Fibroblast of gingiva (primary cell): ENCODE measurements around the gene SLC25A1.
"Not testable (repeated sequence)": the region's sequence is repeated elsewhere in the genome, so short reads cannot be mapped to it uniquely, and the experiment has no call there.

Source experiments
- DNase-seq: peaks from one replicate; pipeline ENCODE4 v3.0.0-alpha.2; 2011; ENCODE audit warnings: low read depth

The SLC25A1 gene

GRCh38 chr22:19204640-19205039 lies 26.1 kb upstream of the SLC25A1 start:
- no peak for DNase-seq

DNA sequence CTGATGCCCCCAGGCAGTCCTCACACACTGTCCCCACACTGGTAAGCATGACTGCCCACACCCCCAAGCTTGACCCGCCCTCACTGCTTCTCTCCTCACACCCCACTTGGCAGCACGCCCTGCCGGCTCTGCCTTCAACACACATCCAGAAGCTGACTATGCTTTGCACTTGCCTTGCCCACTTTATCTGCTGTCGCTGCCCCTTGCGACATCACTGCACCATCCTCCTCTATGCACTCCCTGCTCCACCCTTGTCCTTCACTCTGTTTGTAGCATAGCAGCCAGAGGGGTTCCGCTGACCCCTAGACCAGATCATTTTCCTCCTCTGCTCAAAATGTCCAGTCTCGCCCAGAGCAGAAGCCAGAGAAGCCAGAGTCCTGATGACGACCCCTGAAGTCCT lies 25.3 kb upstream of the SLC25A1 start:
- no peak for DNase-seq

DNA sequence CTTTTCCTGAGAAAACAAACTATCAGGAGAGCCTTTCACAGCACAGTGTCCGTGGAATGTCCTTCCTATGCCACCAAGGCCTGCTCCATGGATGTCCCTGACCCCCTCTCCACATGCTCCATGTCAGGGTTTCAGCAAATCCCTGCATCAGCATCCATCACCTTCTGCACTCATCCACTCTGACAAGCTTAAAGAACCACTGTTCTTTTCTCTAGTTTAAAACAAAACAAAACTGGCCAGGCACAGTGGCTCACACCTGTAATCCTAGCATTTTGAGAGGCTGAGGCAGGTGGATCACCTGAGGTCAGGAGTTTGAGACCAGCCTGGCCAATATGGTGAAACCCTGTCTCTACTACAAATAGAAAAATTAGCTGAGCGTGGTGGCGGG lies 24.3 kb upstream of the SLC25A1 start:
- not testable (repeated sequence) for DNase-seq

DNA sequence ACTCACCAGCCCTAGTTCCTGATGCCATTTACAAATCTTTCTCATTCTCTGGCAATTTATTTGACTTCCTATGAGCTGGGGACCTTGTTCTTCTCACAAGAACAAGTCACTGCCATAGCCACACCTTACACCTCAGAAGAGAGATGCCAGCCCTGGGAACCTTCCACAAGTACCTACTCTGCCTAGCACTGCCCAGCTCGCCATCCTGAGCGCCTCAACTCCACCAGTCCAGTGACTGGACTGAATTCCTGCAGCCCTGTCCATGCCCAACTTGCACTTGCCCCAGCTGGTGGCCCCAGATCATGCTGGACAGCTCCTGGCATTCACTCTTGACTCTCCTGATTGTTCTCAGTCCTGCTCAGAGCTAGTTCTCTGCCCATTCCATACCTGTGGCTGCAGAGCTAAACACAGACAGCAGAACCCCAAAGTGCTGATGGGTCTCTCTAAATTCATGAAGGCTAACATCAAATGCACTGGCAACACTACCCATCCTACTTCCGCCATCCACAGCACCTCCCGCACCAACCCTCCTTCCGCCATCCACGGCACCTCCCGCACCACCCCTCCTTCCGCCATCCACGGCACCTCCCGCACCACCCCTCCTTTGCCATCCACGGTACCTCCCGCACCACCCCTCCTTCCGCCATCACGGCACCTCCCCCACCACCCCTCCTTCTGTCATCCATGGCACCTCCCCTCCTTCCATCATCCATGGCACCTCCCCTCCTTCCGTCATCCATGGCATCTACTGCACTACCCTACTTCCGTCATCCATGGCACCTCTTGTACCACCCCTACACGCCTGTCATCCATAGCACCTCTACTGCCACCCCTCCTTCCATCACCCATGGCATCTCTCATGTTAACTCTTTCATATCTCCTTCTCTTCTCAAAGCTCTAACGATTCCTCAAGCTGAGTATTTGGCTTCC lies 23.6 kb upstream of the SLC25A1 start:
- no peak for DNase-seq

- DNase-seq: no peak
These were observed 22.8 kb upstream of the SLC25A1 start for GRCh38 chr22:19201130-19201868.

DNA sequence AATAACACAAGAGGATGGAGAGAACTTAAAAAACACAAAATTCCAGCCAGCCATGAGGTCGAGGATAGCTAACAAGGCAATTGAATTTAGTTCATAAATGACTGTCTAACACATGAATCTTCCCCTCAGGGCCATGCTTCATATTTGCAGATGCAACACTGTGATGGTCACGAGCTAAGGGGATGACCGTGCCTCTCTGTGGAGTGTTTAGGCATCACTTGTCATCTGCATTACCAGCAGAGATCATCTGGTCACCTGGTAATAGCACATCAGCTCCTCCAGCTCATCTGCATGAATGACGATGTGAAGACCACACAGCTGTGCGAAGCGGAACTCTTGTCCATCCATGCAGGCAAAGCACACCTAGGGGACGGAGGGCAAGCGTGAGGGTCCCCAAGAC lies 20.9 kb upstream of the SLC25A1 start:
- DNase-seq: no peak

DNA sequence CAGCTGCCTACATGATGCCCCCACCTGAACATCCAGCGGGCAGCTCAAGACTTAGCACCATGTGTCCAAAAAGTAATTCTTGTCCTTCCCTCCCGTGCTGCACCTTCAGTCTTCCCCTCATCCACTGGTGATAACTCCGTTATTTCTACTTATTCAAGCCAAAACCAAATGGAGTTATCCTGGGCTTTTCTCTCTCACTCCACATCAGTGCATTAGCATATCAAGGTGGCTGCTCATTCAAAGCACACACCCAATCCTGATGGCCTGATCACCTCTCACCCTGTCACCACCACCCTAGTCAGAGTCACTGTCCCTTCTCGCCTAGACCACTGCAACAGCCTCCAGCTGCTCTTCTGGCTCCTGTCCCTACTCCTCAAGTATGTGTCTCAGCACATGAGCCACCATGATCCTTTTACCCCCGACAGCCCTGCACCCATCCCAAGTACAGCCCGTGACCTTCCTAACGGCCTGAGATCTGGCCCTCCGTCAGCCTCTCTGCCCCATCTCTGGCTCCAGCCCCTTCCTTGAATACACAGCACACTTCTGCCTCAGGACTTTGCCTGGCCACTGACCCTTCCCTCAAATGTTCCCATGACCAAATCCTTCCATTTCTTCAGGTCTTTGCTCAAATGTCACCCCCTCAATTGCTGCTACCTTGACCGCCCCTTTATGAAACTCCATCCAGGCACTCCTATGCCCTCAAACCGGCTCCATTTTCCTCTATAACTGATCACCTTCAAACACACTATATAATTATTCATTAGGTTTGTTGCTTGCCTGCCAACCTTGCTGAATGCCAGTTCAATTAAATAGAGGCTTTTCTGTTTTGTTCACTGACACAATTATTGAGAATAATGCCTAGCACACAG lies 19.7 kb upstream of the SLC25A1 start:
- no peak for DNase-seq

- DNase-seq: no peak
These were observed 18.5 kb upstream of the SLC25A1 start for GRCh38 chr22:19196841-19197612.

DNA sequence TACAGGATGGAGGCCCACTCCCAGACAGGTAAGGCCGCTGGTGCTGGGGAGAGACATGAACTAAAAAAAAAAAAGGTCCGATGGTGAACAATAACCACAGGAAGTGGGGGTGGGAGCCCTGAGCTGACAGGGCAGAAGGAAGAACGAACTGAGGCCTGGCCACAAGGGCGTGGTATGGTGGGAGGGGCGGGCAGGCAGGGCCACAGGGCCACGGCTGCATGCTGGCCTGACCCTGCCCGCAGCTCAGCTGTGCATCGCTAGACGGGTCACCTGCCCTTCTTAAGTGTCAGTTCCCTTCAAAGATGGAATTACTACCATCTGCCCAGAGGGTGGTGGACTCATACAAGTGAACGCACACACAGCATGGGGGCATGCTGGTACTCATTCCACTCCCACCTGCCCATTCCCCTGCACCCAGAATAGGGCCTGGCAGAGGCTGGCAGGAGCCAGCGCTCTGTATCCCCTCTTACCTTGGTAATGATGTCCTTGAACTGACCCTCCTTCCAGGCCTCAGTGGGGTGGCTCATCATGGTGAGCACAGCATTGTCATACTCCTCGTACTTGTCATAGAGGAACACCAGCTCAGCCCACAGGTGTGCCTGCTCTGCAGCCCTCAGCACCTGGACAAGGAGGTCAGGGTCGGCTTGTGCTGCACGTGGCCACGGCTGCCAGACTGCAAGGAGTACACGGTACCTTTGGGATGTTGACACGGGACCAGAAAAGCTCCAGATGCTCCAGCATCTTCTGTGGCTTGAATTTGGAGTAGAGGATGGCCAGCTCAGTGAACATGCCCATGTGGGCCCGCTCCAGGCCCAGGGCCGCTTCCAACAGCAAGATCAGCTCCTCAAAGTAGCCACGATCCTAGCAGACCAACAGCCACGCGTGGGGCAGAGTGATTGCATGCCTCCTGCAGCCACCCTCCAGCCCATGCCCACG lies 17.5 kb upstream of the SLC25A1 start:
- DNase-seq: no peak

- no peak for DNase-seq
These were observed 16.4 kb upstream of the SLC25A1 start for GRCh38 chr22:19194766-19195536.

DNA sequence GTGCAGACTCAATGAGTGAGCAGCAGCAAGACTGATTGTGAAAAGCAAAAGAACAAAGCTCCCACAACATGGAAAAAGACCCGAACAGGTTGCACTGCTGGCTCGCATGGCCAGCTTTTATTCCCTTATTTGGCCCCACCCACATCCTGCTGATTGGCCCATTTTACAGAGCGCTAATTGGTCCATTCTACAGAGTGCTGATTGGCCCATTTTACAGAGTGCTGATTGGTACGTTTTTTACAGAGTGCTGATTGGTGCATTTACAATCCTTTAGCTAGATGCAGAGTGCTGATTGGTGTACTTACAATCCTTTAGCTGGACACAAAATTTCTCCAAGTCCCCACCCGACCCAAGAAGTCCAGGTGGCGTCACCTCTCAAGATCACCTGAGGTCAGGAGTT lies 15.3 kb upstream of the SLC25A1 start:
- no peak for DNase-seq

GRCh38 chr22:19187716-19188563 lies 9.4 kb upstream of the SLC25A1 start:
- no peak for DNase-seq

DNA sequence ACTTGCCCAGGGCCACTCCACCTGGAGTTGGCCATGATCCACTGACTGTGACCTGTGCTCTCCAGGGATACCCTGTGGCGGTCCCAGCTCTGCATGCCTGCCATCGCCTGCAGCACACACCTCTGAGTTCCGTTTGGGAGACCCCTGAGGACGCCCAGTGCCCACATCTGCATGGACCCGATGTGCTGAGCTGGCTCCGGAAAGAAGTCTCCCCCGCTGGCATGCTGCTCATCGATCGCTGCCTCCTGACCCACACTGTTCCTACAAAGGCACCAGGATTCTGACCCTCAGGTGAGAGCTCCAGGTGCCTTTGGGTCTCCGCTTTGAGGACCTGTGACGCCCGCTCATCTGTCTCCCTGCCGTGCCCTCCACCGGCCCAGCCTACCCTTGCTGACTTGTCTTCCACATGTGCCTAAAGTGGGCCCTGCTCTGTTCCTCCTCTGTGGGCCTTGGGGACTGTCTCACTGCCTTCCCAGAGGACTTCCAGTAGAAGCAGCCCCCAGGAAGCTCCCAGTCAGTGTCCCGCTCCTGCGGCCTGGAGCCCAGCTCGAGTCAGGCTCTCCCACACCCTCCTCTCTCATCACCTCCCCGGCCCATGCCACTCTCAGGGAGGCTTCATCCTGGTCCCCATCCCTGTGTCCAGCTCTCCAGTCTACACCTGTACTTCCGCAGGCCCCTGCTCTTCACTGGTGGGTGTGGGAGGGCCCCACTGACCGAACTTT lies 5.9 kb upstream of the SLC25A1 start:
- DNase-seq: no peak

DNA sequence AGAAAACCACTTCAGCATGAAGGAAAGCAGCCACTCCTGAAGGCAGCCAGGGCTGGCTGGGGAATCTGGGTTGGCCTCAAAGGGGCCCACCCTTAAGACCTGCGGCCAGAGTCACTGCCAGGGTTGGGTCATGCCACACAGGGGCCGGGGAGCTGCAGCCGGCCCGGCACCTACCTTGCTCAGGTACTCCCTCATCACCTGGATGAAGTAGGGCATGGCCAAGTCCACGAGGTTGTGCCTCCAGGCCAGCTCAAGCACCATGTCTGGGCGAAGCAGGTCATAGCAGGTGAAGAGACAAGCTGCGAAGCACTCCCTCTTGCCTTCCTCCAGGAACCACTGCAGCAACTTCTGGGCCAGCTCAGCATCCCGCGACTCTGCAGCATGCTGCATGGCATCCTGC lies 4.7 kb upstream of the SLC25A1 start:
- DNase-seq: no peak

- DNase-seq: no peak
These were observed 4.1 kb upstream of the SLC25A1 start for GRCh38 chr22:19182472-19183157.

GRCh38 chr22:19181786-19182471 lies 3.4 kb upstream of the SLC25A1 start:
- no peak for DNase-seq
